ENCODE results near the gene CYP2C9. TPM values are rescaled to one million over a fixed set of nuclear protein-coding genes. Genes with fewer than 3 reads are reported as not detected.

The CYP2C9 gene
- total and polyA plus RNA-seq, 5 donors = 0.18 TPM; not detected in 4

Other genes with a start within 250 kb of the CYP2C9 start
- gene CYP2C19, start 176.0 kb upstream of the CYP2C9 start, total RNA-seq = not detected
- gene CYP2C19, start 176.0 kb upstream of the CYP2C9 start, polyA plus RNA-seq = 0.05 TPM
- gene CYP2C8, start 130.8 kb downstream of the CYP2C9 start, total RNA-seq = under 1 TPM in 1 of 4 donors, not detected in 3; 0.31 TPM
- 0.11 TPM for gene CYP2C8, start 130.8 kb downstream of the CYP2C9 start, polyA plus RNA-seq

All from right cardiac atrium (tissue), 5 donors.